WI38 (cell line): ENCODE results near the gene RBPMS2.

Source experiments
- H3K4me3 ChIP-seq: 2 replicates; pipeline ENCODE4 v1.5.1; 2011; ENCODE audit warnings: low read depth, mild to moderate bottlenecking, control low read depth, low read length
- CTCF ChIP-seq: IDR thresholded peaks from 2 replicates; pipeline ENCODE4 v1.5.1; 2012; ENCODE audit warnings: low read depth, mild to moderate bottlenecking, control low read depth, low read length

RBPMS2 gene

GRCh38 chr15:64691896-64692565 is 83.4 kb downstream of the RBPMS2 start:
- no peak for TF ChIP-seq CTCF
- H3K4me3 ChIP-seq = no peak overlapping the region

GRCh38 chr15:64690578-64691296 is 84.7 kb downstream of the RBPMS2 start:
- H3K4me3 ChIP-seq = no peak overlapping the region
- TF ChIP-seq CTCF = no peak

GRCh38 chr15:64690008-64690407 is 85.4 kb downstream of the RBPMS2 start:
- no peak for TF ChIP-seq CTCF
- no peak overlapping the region for H3K4me3 ChIP-seq
